ENCODE measurements around the gene SLC25A19. TPM values are rescaled to one million over a fixed set of nuclear protein-coding genes. Genes with fewer than 3 reads are reported as not detected.
"Not testable (repeated sequence)": the region's sequence is repeated elsewhere in the genome, so short reads cannot be mapped to it uniquely, and the experiment has no call there.

SLC25A19 gene
- total RNA-seq, 2 donors from 2014 or later: 10.7 to 14.0 TPM

DNA sequence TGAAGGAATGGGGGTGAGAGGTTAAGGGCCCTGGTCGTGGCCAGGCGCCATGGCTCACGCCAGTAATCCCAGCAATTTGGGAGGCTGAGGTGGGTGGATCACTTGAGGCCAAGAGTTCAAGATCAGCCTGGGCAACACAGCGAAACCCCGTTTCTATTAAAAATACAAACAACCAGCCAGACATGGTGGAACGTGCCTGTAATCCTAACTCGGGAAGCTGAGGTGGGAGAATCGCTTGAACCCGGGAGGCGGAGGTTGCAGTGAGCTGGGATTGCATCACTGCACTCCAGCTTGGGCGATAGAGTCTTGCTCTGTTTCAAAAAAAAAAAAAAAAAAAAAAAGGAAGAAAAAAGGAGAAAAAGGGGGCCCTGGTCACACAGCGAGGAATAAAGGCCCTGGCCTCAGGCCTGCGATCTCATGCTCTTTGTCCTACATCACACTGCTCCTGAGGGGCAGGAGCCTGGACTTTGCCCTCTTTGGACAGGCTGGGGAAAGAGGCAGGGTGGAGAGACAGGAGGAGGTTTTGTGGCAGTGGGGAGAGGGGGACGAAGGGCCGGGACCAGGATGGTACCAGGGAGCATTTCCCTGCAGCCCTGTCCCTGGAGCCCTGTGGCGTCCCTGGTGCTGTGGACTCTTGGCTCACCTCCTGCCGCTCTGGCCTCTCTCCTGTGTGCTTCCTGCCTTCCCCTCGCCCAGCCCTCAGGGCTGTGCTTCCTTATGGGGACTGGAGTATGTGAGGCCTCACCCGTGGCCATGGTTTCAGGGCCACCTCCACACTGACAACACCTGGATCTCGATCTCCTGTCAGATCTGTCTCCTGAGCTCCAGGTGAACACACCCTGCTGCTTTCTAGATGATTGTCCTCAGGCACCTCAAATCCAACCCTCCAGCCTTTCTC is 19.7 kb upstream of the SLC25A19 start:
- ATAC-seq: peak; percentile 93
- DNase-seq: peak; percentile 75 to 80
- intact Hi-C loops (cut with DNase I, micrococcal nuclease): no loop called here

- DNase-seq (no peak), ATAC-seq (no peak)
- intact Hi-C loops (cut with DNase I, micrococcal nuclease): no loop called here
Observed at GRCh38 chr17:75307957-75308731, 18.9 kb upstream of the SLC25A19 start.

DNA sequence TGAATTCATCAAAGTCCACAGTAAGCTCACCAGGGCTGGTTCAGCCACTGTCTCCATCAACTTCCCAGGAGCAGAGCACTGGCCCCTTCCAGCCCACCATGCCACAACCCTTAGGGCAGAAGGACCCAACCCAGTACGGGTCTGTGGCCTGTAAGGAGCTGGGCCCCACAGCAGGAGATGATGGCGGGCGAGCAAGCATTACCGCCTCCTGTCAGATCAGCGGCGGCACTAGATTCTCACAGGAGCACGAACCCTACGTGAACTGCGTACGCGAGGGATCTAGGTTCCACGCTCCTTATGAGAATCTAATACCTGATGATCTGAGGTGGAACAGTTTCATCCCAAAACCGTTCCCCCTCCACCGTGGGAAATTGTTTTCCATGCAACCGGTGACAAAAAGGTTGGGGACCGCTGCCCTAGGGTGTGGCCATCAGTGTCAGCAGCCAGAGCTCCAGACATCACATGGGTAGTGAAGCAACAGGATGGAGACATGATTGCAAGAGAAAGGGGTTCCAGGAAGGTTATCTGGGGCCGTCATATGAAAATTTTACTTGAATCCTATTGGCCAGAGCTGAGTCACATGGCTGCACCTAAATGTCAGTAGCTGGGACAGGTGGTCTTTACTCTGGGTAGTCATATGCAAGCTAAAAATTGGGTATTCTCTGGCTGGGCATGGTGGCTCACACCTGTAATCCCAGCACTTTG is 12.4 kb upstream of the SLC25A19 start:
- intact Hi-C loops (cut with DNase I, micrococcal nuclease): no loop called here
- DNase-seq (no peak), ATAC-seq (no peak)

- ATAC-seq: no peak
Observed at GRCh38 chr17:75301049-75301448, 11.8 kb upstream of the SLC25A19 start.

GRCh38 chr17:75300280-75300679 is 11.0 kb upstream of the SLC25A19 start:
- DNase-seq (no peak), ATAC-seq (no peak)
- intact Hi-C loops (cut with DNase I, micrococcal nuclease): no loop called here

More at GRCh38 chr17:75301049-75301448, 11.8 kb upstream of the SLC25A19 start:
- intact Hi-C loops (cut with DNase I, micrococcal nuclease): no loop called here
- DNase-seq: no peak

- intact Hi-C loops (cut with DNase I, micrococcal nuclease): no loop called here
- DNase-seq (no peak), ATAC-seq (peak; percentile 40)
Observed at GRCh38 chr17:75295201-75296158, 6.2 kb upstream of the SLC25A19 start.

DNA sequence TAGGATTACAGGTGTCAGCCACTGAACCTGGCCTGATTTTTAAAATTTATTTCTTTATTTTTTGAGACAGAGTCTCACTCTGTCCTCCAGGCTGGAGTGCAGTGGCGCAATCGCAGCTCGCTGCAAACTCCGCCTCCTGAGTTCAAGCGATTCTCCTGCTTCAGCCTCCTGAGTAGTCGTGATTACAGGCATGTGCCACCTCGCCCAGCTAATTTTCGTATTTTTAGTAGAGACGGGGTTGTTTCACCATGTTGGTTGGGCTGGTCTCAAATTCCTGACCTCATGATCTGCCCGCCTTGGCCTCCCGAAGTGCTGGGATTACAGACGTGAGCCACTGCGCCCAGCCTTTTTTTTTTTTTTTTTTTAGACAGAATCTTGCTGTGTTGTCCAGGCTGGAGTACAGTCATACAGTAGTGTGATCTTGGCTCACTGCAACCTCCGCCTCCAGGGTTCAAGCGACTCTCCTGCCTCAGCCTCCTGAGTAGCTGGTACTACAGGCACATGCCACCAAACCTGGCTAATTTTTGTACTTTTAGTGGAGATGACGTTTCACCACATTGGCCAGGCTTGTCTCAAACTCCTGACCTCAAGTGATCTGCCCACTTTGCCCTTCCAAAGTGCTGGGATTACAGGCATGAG is 3.7 kb upstream of the SLC25A19 start:
- ATAC-seq; DNase-seq; intact Hi-C loops (cut with DNase I, micrococcal nuclease): not testable (repeated sequence)

- intact Hi-C loops (cut with DNase I, micrococcal nuclease): no loop called here
- peak; percentile 58 for ATAC-seq
- peak; percentile 74 to 77 for DNase-seq
Observed at GRCh38 chr17:75289832-75290337, 652 bp upstream of the SLC25A19 start.

DNA sequence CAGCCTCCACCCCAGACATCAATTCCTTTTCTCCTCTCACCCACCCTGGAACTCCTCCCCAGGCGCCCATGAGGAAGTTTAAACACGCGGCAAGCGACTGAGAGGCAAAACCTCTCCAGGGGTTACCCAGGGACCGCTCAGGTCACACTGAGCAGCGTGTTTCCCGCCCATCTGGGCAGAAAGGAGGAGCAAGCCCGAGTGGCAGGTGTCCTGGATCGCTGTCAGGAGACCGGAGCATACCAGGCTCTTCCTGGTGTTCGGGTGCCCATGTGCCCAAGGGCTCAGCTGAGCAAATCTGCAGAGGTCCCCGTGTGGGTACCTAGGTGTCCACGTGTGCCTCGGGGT is 491 bp downstream of the SLC25A19 start:
- intact Hi-C loops (cut with DNase I, micrococcal nuclease): no loop called here
- ATAC-seq (peak; percentile 61), DNase-seq (peak; percentile 66 to 67)

DNA sequence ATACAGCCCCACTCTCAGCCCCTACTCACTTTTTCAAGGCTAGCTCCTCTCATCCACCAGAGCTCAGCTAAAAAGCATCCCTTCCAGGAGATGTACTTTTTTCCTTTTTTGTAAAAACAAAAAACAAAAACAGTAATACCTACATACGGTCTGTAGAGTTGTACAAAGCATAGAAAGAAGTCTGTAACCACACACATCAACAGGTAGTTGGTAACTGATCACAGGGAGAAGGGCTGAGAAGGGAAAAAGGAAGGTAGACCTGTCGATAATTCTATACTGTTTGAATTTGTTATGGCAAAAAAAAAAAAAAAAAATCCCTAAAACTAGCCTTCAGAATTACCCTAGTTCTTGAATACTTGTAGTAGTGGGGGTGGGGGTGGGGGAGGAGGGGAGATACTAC is 874 bp downstream of the SLC25A19 start:
- DNase-seq: no peak
- no peak for ATAC-seq
- intact Hi-C loops (cut with DNase I, micrococcal nuclease): no loop called here

GRCh38 chr17:75287221-75287620 is 2.0 kb downstream of the SLC25A19 start:
- ATAC-seq (no peak), DNase-seq (no peak)
- intact Hi-C loops (cut with DNase I, micrococcal nuclease): no loop called here

DNA sequence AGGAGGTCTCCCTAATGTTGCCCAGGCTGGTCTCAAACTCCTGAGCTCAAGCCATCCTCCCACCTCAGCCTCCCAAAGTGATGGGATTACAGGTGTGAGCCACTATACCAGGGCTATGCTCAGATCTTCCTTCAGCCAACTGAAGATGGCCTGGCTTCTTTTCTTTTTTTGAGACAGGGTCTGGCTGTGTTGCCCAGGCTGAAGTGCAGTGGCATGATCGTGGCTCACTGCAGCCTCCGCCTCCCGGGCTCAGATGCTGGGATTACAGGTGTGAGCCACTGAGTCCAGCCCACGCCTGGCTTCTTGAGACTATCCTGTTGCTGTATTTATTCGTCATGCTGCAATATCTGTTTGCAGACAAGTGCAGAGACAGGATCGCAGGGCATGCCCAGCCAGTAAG is 4.1 kb downstream of the SLC25A19 start:
- intact Hi-C loops (cut with DNase I, micrococcal nuclease): no loop called here
- DNase-seq (no peak), ATAC-seq (no peak)

GRCh38 chr17:75280189-75280588 is 9.0 kb downstream of the SLC25A19 start:
- intact Hi-C loops (cut with DNase I, micrococcal nuclease); DNase-seq; ATAC-seq: not testable (repeated sequence)

DNA sequence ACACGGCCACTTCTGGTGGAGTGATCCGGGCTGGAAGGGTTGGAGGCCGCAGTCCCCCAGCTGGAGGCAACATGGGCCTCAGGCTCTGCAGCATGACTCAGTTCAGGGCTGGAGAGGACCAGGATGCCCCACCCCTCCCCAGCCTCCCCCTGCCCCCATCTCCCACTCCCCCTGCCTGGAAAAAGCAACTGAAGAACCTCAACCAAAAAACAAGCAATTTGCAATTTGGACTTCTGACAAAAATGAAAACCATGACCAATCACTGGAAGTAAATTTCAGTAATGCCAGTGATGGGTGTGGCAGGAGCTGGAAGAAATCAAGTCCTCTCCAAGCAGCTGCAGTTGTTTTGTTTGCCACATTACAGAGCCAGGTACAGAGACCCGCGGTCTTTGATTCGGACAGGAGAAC is 11.6 kb downstream of the SLC25A19 start:
- DNase-seq: no peak
- intact Hi-C loops (cut with DNase I, micrococcal nuclease): no loop called here
- ATAC-seq: no peak

GRCh38 chr17:75273977-75274708 is 15.1 kb downstream of the SLC25A19 start:
- intact Hi-C loops (cut with DNase I, micrococcal nuclease): no loop called here
- ATAC-seq (no peak), DNase-seq (no peak)

- DNase-seq (no peak), ATAC-seq (no peak)
- intact Hi-C loops (cut with DNase I, micrococcal nuclease): no loop called here
Observed at GRCh38 chr17:75272848-75273184, 16.4 kb downstream of the SLC25A19 start.

All from left colon (tissue), 2 donors.